Heart right ventricle (tissue), 16 donors: ENCODE results near the gene SLC38A3. TPM values are rescaled to one million over a fixed set of nuclear protein-coding genes. Genes with fewer than 3 reads are reported as not detected.

Experiments used
- ATAC-seq, 8 donors: fragments of 200-7000 bp; cut with Tn5 transposase; one replicate each; pipeline ENCODE4 v1.9.1; 2020; ENCODE audit warnings: mild to moderate bottlenecking in 8 of 8, moderate library complexity in 8 of 8, moderate number of reproducible peaks in 1 of 8
- DNase-seq, 2 donors: peaks; one replicate each; pipeline ENCODE4 v3.0.0-alpha.2; 2020
- H3K27ac ChIP-seq, 10 donors: fragments of 200-600 bp; sonication (generic) in 2 of 10; one replicate each; pipeline versions ENCODE4 v1.5.0 to v1.8.0; 2020 to 2022; ENCODE audit warnings: mild to moderate bottlenecking in 3 of 10
- H3K27me3 ChIP-seq, 7 donors: fragments of 200-600 bp; one replicate each; pipeline ENCODE4 v1.8.0; 2021 to 2022; ENCODE audit warnings: mild to moderate bottlenecking in 2 of 7
- H3K36me3 ChIP-seq, 9 donors: fragments of 200-600 bp; sonication (generic) in 1 of 9; one replicate each; pipeline versions ENCODE4 v1.5.0 to v1.8.0; 2020 to 2022; ENCODE audit warnings: mild to moderate bottlenecking in 2 of 9
- H3K4me1 ChIP-seq, 9 donors: fragments of 200-600 bp; sonication (generic) in 1 of 9; one replicate each; pipeline versions ENCODE4 v1.5.0 to v1.8.0; 2020 to 2022; ENCODE audit warnings: mild to moderate bottlenecking in 4 of 9
- H3K4me3 ChIP-seq, 10 donors: fragments of 200-600 bp; sonication (generic) in 2 of 10; one replicate each; pipeline versions ENCODE4 v1.5.0 to v1.8.0; 2020 to 2022; ENCODE audit warnings: mild to moderate bottlenecking in 7 of 10, moderate library complexity in 2 of 10
- H3K9me3 ChIP-seq, 11 donors: fragments of 200-600 bp in 10 of 11; sonication (generic) in 2 of 11; one replicate each; pipeline versions ENCODE4 v1.5.0 to v1.8.0; 2013 to 2022; ENCODE audit warnings: mild to moderate bottlenecking in 2 of 11, control low read depth in 1 of 11, moderate library complexity in 1 of 11
- CTCF ChIP-seq, 9 donors: fragments of 200-600 bp; sonication (generic) in 2 of 9; IDR thresholded peaks; one replicate each; pipeline versions ENCODE4 v1.5.0 to v1.8.0; 2021 to 2022; ENCODE audit warnings: antibody characterized with exemption in 9 of 9, mild to moderate bottlenecking in 5 of 9, moderate library complexity in 1 of 9
- WGBS, 2 donors: extraction: QIAGEN DNeasy Blood & Tissue Kit; methylation state at CpG; one replicate each; pipeline ENCODE4 v1.1.7; 2013; ENCODE audit warnings: inconsistent platforms in 1 of 2; 5-methylcytosine and 5-hydroxymethylcytosine counted together
- intact Hi-C, 10 donors: fragments of 100-400 bp; cut with DNase I; formaldehyde crosslinking; loops; one replicate each; pipeline versions ENCODE4 v1.11.1 to v1.14.2; 2022
- polyA plus RNA-seq, 2 donors: library from polyadenylated mRNA; stranded (reverse); fragments of 200-250 nt; gene quantifications; one replicate each; pipeline ENCODE4 v1.2.3, GENCODE V29; 2013
- total RNA-seq, 10 donors: library from RNA; stranded (reverse); fragmentation: NEBNext Ultra II Directional in 3 of 10; extraction: Animal tissue kit (Norgen Biotek cat#: 25700) in 3 of 10; gene quantifications; one replicate each; pipeline versions ENCODE4 v1.2.1 to v1.2.4, GENCODE V29; 2021 to 2023
- donor health status: Arrhythmogenic right ventricular cardiomyopathy.
- donor health status: ischemic (EF 13 %, LVEDD 7.1; RV severe dilation, severe dysfunction).
- donor health status: healthy with polysubstance abuse.
- donor health status: DM: no; HTN: yes; CAD: no.
- donor health status: DM: no; HTN: no; CAD: no.
- donor health status: ischemic (EF 25% LVEDD 6.9; RV normal size, moderate dysfunction).
- donor health status: ischemic (EF 25% LVEDD 5.7; RV mildly dilated, moderate dysfunction).
- donor health status: healthy.
- donor health status: DM: yes; HTN: yes; CAD: no.
- donor health status: Ischemic cardiomyopathy.
- donor health status: ischemic (EF 35%, LVEDD 5.7; RV mildly dilated, moderate dysfunction).
- donor health status: nonischemic (EF 11% LVEDD 7.7; RV severe dilation, severe dysfunction).
- donor health status: DM: yes; HTN: yes; CAD: no.
- donor health status: PGD.
- donor health status: ischemic (EF 29% LVEDD 5.4; RV normal size, mild dysfunction).
- donor health status: nonischemic (EF 23%, LVEDD 6.1; RV moderate dilation, normal function).

The SLC38A3 gene
- total and polyA plus RNA-seq, 12 donors, result 1.4 to 16.4 (median 11.2) TPM

DNA sequence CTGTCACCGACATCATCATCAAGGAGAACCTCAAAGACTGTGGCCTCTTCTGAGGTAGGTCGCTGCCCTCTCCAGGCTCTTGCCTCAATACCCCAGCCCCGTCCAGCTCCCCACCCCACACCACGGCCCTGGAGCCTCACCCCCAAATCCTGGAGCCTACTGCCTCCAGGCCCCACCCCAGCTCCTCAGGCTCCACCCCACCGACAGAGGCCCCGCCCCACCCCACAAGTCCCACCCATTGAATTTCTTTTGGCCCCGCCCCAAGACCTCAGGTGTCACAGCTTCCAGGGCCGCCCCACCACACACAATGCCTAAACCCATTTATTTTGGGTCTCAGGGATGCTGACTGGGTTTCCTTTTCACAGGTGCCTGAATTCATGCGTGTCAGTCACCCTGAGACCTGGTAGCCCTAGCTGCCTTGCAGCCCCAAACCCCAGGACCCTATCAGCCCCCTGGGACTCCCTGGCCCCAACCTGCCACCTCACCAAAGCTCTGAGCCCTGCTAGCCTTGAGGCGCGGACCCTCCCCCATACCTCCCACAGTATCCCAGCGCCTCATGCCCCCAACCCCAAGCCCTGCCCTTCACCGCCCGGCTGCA is 10.1 kb upstream of the SLC38A3 start:
- no peak for DNase-seq
- Histone ChIP-seq H3K4me1 (peaks cover 0 to 28% (median 21%) of the 10 kb centered on the region in 9 donors), H3K36me3 (no peaks in the 10 kb centered on the region), H3K9me3 (no peaks in the 10 kb centered on the region), H3K4me3 (peak overlapping the region in 5 of 10 donors; percentile 7 to 32 (median 18)), H3K27ac (no peak overlapping the region), H3K27me3 (peaks cover 17 to 56% (median 41%) of the 10 kb centered on the region in 7 donors)
- peak in 6 of 8 donors; percentile 10 to 36 (median 16) for ATAC-seq
- intact Hi-C loops, result loop anchor here in 9 of 10 donors (1.0 to 5.0 kb wide), 7 partner anchors 30 to 78 kb away; no protein-coding TSS in a partner anchor
- no peak for TF ChIP-seq CTCF (IDR thresholded peaks at IDR 0.05)
- WGBS, 2 donors, result 56 to 57% methylated on average over 14 of the region's 14 CpGs

DNA sequence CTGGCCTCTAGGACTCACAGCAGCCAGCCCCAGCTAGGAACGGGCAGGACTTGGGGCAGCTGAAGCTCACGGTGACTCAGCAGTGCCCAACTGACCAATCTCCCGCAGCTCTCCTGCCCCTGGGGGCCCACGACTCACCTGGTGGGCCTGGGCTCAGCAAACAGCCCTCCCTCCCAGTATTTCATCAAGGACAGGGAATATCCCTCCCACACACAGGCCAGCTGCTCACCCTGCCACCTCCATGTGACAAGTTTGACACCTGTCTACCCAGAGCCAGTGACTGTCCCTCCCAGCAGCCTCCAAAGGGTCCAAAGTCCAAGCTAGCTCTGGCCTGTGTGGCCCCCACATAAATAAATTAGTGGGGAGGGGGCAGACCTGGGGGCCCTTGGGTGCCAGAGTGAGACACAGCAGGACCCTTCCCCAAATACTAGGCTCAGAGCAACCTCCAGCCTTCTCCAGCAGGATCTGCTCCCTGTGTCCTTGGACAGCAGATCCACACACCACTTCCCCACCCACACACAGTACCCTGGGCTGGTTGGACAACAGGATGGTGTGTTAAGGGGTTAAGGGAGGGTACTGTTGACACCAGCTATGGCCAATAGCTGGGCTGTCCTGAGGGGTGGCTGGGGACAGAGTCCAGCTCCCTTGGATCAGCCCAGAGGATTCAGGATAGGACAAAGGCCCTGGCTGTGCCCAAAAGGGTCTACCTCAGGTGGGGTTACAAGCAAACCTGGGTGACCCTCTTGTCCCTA is 9.4 kb upstream of the SLC38A3 start:
- intact Hi-C loops, result loop anchor here in 6 of 10 donors (1.0 to 2.0 kb wide), 4 partner anchors 29 to 77 kb away; no protein-coding TSS in a partner anchor
- DNase-seq, result no peak
- ATAC-seq, result no peak
- peaks cover 17 to 56% (median 43%) of the 10 kb centered on the region in 7 donors for H3K27me3 ChIP-seq
- H3K36me3 ChIP-seq, result no peaks in the 10 kb centered on the region
- no peak for TF ChIP-seq CTCF (IDR thresholded peaks at IDR 0.05)
- peaks cover 0 to 28% (median 21%) of the 10 kb centered on the region in 9 donors for H3K4me1 ChIP-seq
- WGBS, 2 donors, result 60 to 64% methylated on average over 4 of the region's 4 CpGs
- H3K27ac ChIP-seq, result no peak overlapping the region
- H3K4me3 ChIP-seq, result no peak overlapping the region
- no peaks in the 10 kb centered on the region for H3K9me3 ChIP-seq

- ATAC-seq (no peak), DNase-seq (no peak)
- H3K4me1 ChIP-seq, result peaks cover 0 to 25% (median 21%) of the 10 kb centered on the region in 9 donors
- intact Hi-C loops, result no loop called here
- no peak overlapping the region for H3K27ac ChIP-seq
- no peaks in the 10 kb centered on the region for H3K36me3 ChIP-seq
- no peaks in the 10 kb centered on the region for H3K9me3 ChIP-seq
- peaks cover 17 to 56% (median 45%) of the 10 kb centered on the region in 7 donors for H3K27me3 ChIP-seq
- H3K4me3 ChIP-seq, result no peak overlapping the region
- WGBS, 2 donors, result 74 to 84% methylated on average over 6 of the region's 6 CpGs
- TF ChIP-seq CTCF (IDR thresholded peaks at IDR 0.05), result no peak
Observed at GRCh38 chr3:50196253-50196801, 8.7 kb upstream of the SLC38A3 start.

GRCh38 chr3:50201573-50202315 is 3.3 kb upstream of the SLC38A3 start:
- WGBS, 2 donors, result 78 to 87% methylated on average over 10 of the region's 10 CpGs
- no peak overlapping the region for H3K4me3 ChIP-seq
- H3K9me3 ChIP-seq, result no peaks in the 10 kb centered on the region
- H3K4me1 ChIP-seq, result peaks cover 0 to 29% (median 19%) of the 10 kb centered on the region in 9 donors
- intact Hi-C loops, result no loop called here
- DNase-seq (no peak), ATAC-seq (no peak)
- H3K27ac ChIP-seq, result no peak overlapping the region
- peaks cover 0 to 64% (median 56%) of the 10 kb centered on the region in 7 donors for H3K27me3 ChIP-seq
- TF ChIP-seq CTCF (IDR thresholded peaks at IDR 0.05), result no peak
- no peaks in the 10 kb centered on the region for H3K36me3 ChIP-seq
